H1 (cell line): Measurements from ENCODE around the gene DDX60. TPM values are rescaled to one million over a fixed set of nuclear protein-coding genes. Genes with fewer than 3 reads are reported as not detected.

Experiments used
- SIN3A ChIP-seq, 2 experiments: IDR thresholded peaks in 1 of 2; conservative IDR thresholded peaks in 1 of 2; 2 replicates each; pipeline ENCODE4 v1.6.1; 2011 to 2012; ENCODE audit warnings: low read length in 2 of 2, improper control_type of control experiment in 1 of 2, low read depth in 1 of 2, mild to moderate bottlenecking in 1 of 2
- SP1 ChIP-seq: IDR thresholded peaks from 2 replicates; pipeline ENCODE4 v1.6.1; 2011; ENCODE audit warnings: low read depth, low read length
- SRF ChIP-seq: IDR thresholded peaks from 2 replicates; pipeline ENCODE4 v1.6.1; 2011; ENCODE audit warnings: mild to moderate bottlenecking, low read depth, low read length, moderate library complexity
- polyA plus RNA-seq, 7 experiments: library from polyadenylated mRNA; depleted of rRNA in 3 of 7; stranded (reverse) in 5 of 7; unstranded in 2 of 7; fragments of >200 nt in 5 of 7; fragments of 200-250 nt in 2 of 7; gene quantifications; 1 replicate in 5 of 7; 2 replicates in 1 of 7; 4 replicates in 1 of 7; pipeline versions ENCODE4 v1.2.1 to v1.2.3, GENCODE V29; 2011 to 2013; ENCODE audit warnings: missing spikeins in 2 of 7, mixed read lengths in 2 of 7
- total RNA-seq: library from RNA; stranded (reverse); fragmentation: NEBNext Ultra II Directional; extraction: Animal tissue kit (Norgen Biotek cat#: 25700); gene quantifications from 2 replicates; pipeline ENCODE4 v1.2.1, GENCODE V29; 2021

The DDX60 gene
- total and polyA plus RNA-seq, 2 of the 8 experiments (the other 6 are each of a cell fraction or from before 2014, with no cell fraction given) = 1.00 to 1.6 TPM

- no peak for TF ChIP-seq SRF
- TF ChIP-seq SIN3A (conservative IDR thresholded peaks at IDR 0.05 in 1 of 2, IDR thresholded peaks at IDR 0.05 in 1 of 2; ENCODE audit: low read depth in 1 of 2, low read length in 2 of 2) = no peak
- no peak for TF ChIP-seq SP1
These were observed 2.5 kb upstream of the DDX60 start (continued) for GRCh38 chr4:168321006-168321405.
